GM18499 (cell line): Measurements from ENCODE around the gene MMRN1.

Experiments
- ATAC-seq: cut with Tn5 transposase; IDR thresholded peaks from one replicate; pipeline ENCODE4 v1.9.1; 2021; ENCODE audit warnings: moderate number of reproducible peaks; ENCODE audit not compliant: insufficient read depth, unreplicated experiment

Gene MMRN1, protein sequence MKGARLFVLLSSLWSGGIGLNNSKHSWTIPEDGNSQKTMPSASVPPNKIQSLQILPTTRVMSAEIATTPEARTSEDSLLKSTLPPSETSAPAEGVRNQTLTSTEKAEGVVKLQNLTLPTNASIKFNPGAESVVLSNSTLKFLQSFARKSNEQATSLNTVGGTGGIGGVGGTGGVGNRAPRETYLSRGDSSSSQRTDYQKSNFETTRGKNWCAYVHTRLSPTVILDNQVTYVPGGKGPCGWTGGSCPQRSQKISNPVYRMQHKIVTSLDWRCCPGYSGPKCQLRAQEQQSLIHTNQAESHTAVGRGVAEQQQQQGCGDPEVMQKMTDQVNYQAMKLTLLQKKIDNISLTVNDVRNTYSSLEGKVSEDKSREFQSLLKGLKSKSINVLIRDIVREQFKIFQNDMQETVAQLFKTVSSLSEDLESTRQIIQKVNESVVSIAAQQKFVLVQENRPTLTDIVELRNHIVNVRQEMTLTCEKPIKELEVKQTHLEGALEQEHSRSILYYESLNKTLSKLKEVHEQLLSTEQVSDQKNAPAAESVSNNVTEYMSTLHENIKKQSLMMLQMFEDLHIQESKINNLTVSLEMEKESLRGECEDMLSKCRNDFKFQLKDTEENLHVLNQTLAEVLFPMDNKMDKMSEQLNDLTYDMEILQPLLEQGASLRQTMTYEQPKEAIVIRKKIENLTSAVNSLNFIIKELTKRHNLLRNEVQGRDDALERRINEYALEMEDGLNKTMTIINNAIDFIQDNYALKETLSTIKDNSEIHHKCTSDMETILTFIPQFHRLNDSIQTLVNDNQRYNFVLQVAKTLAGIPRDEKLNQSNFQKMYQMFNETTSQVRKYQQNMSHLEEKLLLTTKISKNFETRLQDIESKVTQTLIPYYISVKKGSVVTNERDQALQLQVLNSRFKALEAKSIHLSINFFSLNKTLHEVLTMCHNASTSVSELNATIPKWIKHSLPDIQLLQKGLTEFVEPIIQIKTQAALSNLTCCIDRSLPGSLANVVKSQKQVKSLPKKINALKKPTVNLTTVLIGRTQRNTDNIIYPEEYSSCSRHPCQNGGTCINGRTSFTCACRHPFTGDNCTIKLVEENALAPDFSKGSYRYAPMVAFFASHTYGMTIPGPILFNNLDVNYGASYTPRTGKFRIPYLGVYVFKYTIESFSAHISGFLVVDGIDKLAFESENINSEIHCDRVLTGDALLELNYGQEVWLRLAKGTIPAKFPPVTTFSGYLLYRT

DNA sequence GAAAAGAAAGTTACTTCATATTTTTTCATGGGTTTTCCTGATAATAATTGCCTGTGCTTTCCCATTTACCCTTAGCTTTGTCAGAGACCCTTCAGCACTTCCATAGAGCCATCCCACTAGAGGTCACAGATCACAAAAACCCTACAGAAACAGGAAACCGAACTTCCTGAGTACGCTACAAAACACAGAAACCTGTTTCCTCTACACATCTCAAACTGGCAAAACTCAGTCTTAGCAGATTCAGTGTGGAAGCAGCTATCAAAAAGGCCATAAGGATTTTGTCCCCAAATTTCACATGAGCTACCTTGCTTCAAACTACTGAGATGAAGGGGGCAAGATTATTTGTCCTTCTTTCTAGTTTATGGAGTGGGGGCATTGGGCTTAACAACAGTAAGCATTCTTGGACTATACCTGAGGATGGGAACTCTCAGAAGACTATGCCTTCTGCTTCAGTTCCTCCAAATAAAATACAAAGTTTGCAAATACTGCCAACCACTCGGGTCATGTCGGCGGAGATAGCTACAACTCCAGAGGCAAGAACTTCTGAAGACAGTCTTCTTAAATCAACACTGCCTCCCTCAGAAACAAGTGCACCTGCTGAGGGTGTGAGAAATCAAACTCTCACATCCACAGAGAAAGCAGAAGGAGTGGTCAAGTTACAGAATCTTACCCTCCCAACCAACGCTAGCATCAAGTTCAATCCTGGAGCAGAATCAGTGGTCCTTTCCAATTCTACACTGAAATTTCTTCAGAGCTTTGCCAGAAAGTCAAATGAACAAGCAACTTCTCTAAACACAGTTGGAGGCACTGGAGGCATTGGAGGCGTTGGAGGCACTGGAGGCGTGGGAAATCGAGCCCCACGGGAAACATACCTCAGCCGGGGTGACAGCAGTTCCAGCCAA lies at the start of gene MMRN1:
Gene MMRN1 (plus strand): TSS at position 206 of the 902 bp plus-strand sequence. CDS start 118 bp downstream, at position 324.
- ATAC-seq: peak; percentile 42

DNA sequence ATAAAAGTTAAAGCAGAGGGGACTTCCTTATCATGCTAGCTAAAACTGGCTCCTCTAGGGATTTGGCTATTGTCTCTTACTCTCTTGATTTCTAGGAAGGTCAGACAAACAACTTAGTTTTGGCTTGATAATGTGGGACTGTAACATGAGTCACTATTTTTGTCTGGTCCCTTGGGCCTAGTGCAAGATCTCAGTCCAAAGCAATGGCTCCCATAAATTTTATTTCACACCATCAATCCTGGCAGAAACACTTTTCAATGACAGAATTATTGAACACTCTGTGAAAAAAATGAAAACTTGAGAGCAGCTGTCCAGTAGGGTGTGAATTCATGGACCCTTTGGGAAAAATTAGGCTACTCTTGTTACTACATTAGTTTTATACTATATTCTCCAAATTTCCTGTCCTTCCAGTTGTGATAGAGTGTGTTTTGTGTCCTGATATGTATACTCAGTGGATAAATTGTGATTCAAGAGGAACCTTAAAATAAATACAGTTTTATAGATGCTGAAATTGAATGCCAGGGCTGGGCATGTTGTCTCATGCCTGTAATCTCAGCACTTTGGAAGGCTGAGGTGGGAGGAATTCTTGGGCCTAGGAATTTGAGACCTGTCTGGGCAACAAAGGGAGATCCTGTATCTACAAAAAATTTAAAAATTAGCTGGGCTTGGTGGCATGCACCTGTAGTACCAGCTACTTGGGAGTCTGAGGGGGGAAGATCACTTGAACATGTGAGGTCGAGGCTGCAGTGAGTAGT lies 46.9 kb upstream of the MMRN1 start:
- ATAC-seq: no peak

DNA sequence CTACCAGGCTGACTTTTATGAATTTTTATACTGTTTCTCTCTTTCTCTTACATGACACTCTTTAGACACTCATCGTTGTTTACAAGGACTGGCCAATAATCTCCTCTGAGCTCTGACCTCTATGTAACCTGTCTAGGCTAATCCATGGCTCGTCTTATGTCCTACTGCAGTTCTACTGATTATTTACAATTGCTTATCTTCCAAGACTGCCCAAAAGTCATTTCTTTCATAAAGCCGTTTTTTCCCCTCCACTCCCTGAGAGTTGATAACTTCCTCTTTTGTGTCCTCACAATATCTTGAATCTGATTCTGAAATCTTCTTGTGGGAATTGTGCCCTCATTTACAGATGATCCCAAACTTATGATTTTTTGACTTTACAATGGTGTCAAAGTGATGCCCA lies 39.4 kb upstream of the MMRN1 start:
- ATAC-seq: no peak

DNA sequence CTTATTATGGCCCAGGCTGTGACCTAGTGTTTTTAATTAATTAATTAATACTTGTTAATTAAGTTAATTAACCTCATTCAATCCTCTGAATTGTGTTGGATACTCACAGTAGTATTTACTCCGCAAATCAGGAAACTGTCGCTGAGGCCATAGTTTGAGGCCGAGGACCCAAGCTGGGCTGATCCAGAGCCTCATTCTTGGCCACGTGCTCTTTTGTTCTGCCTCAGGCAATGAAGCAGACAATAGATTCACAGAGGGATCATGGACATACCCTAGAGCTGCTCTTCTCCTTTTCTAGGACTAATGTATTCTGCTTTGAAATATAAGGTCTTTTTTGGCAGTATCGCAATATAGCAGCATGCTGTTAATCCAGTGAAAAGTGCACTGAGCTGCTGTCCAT lies 33.7 kb upstream of the MMRN1 start:
- ATAC-seq: no peak

DNA sequence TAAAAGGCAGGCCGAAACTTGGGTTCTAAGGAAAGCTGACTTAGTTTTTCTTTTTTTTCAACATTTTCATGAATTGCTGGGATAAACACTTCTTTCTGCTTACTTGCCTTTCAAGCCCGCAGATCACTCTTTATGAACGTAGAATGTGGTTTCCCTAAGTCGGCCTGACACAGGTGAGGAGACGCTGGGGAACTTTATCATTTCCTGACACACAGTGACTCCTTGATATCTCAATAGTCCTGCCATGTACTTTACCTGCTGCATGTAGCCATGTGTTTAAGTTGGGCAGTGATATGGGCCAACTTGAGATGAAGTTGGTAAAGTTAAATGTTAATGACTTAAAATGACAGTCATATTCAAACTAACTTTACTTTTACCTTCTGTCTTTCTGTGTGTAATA lies 31.1 kb upstream of the MMRN1 start:
- no peak for ATAC-seq

DNA sequence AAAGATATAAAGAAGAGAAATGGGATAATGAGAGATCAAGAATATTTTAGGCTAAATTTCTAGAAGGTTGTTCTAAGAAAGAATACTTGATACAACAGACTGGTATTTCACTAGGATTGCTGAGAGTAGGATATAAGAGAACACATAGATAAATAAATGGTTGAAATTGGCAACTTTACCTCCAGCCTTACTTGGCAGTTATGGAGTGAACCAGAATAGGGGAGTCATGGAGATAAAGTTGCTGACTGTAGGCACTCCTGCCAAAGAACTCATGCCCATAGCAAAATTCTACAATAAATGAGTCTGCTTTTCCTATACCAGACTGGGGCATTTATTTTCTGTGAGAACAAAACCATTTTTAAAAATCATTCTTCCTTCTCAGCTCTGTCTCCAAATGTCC lies 26.4 kb upstream of the MMRN1 start:
- no peak for ATAC-seq

DNA sequence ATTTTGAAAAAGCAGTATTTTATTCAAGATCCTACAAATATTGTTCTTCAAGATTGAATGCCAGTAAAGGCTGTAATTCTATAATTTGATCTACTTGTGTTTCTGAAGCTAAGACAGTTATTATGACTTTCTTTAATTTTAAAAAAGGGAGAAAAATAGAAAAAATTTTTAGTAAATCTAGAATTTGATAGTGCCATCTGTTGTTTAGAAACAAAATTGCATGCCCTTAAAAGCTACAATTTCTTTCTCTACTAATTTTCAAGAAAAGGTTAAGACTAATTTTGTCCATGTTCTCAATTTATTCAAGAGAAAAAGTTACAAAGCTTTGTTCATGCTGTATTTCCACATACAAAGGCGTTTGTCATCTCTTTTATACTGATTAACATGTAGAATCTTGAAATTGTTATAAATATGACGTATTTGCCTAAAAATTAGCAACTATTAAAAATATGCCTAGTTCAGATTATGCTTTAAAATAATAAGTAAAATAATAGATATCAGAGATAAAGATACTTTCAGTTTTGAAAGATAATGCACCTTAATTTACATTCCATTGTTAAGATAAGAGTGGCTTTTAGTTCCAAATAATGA lies 25.6 kb upstream of the MMRN1 start:
- ATAC-seq: no peak

DNA sequence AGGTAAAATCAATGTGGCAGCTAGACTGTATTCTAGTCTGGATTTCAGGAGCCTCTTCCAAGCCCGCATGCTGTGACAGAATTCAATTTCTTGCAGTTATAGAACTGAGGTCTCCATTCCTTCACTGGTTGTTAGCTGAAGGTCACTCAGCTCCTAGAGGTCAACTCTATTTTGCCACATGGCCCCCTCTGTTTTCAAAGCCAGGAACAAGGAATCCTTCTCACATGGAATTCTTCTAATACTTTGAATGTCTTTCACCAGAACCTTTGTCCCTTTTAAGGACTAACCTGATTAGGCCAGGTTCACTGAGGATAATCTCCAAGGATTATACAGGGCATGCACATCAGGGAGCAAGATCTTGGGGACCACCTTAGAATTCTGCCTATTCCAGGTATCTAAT lies 23.4 kb upstream of the MMRN1 start:
- ATAC-seq: no peak

DNA sequence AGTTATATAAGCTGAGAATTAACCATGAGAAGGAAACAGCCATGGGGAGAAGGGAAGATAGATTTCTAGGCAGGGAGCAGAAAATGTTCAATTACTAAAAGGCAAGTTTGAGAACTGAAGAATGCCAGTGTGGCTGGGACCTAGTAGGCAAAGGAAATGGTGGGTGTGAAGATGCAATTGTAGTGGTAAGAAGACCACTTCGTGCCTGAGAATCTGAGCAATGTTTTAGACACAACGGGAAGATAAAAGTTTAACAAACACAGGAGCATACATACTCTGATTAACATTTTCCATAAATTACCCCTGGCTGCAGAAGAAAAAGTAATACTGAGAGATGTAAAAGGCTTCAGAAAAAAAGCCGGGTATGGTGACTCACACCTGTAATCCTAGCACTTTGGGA lies 18.1 kb upstream of the MMRN1 start:
- ATAC-seq: no peak

DNA sequence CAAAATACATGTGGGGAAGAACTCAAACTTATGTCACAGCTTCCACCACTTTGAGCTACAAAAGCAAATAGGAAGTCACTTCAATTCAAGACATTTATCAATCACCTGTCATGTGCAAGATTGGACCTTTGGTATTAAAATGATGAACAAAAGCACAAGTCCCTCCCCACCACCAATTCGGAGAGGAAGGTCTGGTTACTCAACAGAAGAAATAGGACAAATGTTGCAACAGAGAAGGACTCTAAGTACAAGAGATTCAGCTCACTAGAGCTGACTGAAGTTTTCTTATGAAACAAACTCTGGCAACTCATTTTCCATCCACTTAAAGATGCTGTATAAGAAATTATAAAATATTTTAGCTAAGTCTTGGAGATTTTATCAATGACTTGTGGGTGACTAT lies 16.0 kb upstream of the MMRN1 start:
- ATAC-seq: no peak

DNA sequence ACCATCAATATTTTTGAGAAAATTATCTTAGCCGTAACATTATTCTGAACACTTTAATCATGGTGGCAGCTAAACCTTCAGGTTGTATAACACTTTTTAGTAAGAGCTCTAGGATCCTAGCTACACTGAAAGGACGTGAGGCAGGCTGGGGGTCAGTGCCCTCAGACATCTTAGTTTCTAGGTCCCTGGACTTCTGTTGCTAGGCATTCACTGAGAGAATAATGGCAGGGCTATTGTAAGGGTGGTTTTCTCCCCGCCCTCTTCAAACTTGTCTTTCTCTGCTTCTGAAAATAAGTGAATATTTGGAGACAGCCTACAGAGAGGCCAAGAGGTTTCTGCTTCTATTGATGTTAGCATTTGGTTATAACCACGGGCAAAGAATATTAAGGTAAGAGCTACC lies 15.4 kb upstream of the MMRN1 start:
- no peak for ATAC-seq

DNA sequence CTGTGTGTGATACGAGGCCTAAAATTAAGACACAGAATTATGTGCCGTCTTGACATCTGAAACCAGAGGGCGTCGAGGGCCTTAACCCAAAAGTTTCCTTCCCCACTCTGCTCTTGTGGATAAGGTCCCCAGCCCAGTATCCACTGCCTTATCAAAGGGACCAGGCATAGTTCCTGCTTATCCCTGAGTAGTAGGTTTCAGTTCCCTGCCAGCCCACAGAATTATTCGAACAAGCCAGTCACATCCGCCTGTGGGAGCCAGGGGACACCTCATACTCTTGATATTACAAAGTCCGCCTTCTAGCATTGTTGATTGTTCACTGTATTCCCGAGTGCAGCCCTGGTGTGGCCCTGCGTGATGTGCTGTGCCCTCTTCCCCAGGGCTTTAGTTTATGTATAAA lies 5.4 kb upstream of the MMRN1 start:
- ATAC-seq: no peak

DNA sequence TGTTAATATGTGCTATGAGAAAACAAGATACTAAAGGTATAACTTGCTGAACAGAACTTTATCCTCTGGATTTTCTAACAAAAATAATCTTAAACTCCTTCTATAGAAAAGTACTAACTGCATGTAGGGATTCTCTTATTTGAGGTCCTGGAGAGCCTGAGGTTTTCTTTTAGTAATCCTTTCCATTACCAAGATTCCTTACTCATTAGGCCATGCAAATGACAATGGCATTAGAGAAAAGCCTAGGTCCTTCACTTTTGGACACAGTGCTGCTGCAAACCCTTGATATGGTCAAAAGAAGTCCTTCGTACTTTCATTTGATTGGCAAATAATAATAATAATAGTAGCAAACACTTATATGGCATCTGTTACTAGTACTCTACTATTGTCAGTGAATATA lies 3.2 kb downstream of the MMRN1 start:
- no peak for ATAC-seq

DNA sequence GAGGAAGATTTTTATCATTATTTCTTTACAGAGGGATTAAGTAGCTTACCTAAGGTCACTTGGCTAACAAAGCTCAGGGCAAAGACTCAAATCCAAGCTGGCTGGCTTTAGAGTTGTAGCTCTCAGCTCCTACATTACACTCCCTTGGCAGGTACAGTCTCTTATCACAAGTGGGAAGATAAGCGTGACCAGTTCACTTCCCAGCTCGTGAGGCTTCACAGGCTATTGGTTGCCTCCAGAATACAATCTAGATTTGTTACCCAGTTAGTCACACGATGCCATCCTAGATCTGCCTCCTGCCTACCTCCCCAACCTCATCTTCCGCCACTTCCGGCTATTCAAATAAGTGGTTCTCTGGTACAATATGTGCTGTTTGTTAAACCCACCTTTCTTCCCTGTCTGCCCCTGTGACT lies 3.7 kb downstream of the MMRN1 start:
- ATAC-seq: no peak

DNA sequence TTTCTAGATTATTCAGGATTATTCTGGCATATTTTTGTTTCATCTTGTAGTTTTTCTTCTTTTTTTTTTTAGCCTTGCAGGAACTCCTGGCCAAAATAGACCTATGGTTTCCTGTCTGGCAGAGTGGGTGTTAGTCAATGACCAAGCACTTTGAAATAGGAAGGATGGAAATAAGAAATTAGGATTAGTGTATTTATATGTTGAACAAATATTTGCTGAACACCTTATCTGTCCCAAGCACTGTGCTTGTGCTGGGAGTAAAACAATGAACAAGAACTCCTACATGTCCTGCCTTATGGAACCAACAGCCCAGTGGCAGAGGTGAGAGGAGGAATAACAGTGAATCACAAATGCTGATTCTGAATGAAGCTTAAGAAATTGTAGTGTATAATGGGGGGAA lies 4.5 kb downstream of the MMRN1 start:
- ATAC-seq: no peak

DNA sequence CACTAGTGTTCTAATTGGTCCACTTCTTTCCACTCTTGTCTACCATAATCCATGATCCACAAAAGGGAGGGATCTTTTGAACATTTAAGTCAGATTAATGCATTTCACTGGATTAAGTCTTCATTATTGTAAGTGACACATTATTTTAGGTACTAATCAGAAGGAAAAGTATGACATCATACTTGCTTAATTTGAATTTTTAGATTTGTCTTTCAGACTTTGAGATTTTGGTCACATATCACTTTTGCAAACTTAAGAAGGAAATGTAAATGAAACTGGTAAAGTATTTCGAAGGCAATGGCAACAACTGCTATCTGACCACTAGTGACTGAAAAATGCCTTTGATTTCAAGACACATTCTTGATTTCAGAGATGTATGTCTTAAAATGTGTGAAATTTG lies 5.2 kb downstream of the MMRN1 start:
- no peak for ATAC-seq

DNA sequence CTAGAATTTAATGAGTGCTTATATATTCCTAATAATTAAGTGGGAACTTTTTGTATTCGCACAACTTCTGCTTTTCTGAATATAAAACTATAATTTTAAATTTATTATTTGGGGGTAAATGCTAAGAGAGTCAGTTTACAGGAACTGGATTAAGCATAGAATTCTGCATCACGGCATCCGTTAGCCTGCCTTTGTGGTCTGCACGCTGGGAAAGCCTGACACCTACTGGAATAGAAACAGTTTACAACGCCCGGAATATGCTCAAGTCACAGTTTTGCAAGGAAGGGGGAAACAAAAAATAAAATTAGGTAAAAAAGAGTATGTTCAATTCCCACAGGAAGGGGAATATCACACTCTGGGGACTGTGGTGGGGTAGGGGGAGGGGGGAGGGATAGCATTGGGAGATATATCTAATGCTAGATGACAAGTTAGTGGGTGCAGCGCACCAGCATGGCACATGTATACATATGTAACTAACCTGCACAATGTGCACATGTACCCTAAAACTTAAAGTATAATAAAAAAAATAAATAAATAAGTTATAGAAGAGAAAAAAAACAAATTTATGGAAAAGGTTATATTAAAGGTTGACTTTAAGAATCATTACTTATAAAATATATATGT lies 7.3 kb downstream of the MMRN1 start:
- ATAC-seq: peak; percentile 76

DNA sequence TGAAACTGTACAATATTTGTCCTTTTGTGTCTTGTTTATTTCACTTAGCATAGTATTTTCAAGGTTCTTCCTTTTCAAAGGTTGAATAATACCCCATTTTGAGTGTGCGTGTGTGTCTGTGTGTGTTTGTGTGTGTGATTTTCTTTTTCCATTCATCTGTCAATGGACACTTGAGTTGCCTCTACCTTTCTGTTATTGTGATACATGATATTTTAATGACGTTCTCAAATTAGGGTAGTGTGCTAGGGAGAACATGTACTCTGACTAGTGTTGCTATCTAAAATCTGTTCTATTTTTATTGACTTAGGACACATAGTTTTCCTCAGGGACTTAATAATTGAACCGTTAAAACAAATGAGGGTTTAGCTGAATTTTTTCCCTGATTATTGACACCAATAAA lies 9.9 kb downstream of the MMRN1 start:
- no peak for ATAC-seq
